GM23248 (cell line): Measurements from ENCODE around the gene ING2.

Experiments used
- EZH2 ChIP-seq: fragments of 200-600 bp; sonication (generic); IDR thresholded peaks from 2 replicates; pipeline ENCODE4 v1.6.1; 2018; ENCODE audit warnings: antibody characterized with exemption, mild to moderate bottlenecking; ENCODE audit not compliant: insufficient read depth, poor library complexity, severe bottlenecking
- EZH2phosphoT487 ChIP-seq: fragments of 200-600 bp; sonication (generic); IDR thresholded peaks from 2 replicates; pipeline ENCODE4 v1.6.1; 2018; ENCODE audit warnings: antibody characterized with exemption, moderate library complexity, mild to moderate bottlenecking, low read depth; ENCODE audit not compliant: insufficient read depth

GRCh38 chr4:183455431-183456195, 49.2 kb upstream of the ING2 start:
- no peak for TF ChIP-seq EZH2
- TF ChIP-seq EZH2phosphoT487: no peak
